MCF 10A (cell line): Measurements from ENCODE around the gene CHD5. TPM values are rescaled to one million over a fixed set of nuclear protein-coding genes. Genes with fewer than 3 reads are reported as not detected.

Experiments
- BruUV-seq: library from RNA; stranded (reverse); fragments of 400-500 nt; replicated peaks from 2 replicates; lab custom pipeline; 2021; lab: Mats Ljungman, UMichigan
- CTCF ChIA-PET: fragments of 300-600 bp; sonication (Branson Sonifier 250); formaldehyde crosslinking; extraction: SDS; loops from one replicate; lab custom pipeline; 2021; ENCODE audit warnings: antibody characterized with exemption, inconsistent platforms; lab: Yijun Ruan, JAX
- POLR2A ChIA-PET: fragments of 300-600, 350-650 bp; sonication (Branson Sonifier 250); formaldehyde crosslinking; extraction: SDS; loops from one replicate; lab custom pipeline; 2020; ENCODE audit warnings: antibody characterized with exemption, inconsistent platforms; lab: Yijun Ruan, JAX
- DNase-seq: peaks from one replicate; pipeline ENCODE4 v3.0.0-alpha.2; 2018; ENCODE audit not compliant: unreplicated experiment
- H3K27ac Mint-ChIP-seq: one replicate; pipeline ENCODE4 v1.8.0; 2022; ENCODE audit warnings: mild to moderate bottlenecking, low read depth, mixed read lengths; ENCODE audit not compliant: unreplicated experiment
- H3K27me3 Mint-ChIP-seq: one replicate; pipeline ENCODE4 v1.8.0; 2022; ENCODE audit warnings: mixed read lengths; ENCODE audit not compliant: insufficient read depth, unreplicated experiment
- H3K36me3 Mint-ChIP-seq: one replicate; pipeline ENCODE4 v1.8.0; 2022; ENCODE audit warnings: mild to moderate bottlenecking, moderate library complexity, mixed read lengths; ENCODE audit not compliant: insufficient read depth, unreplicated experiment
- H3K4me1 Mint-ChIP-seq: one replicate; pipeline ENCODE4 v1.8.0; 2022; ENCODE audit warnings: mixed read lengths; ENCODE audit not compliant: insufficient read depth, unreplicated experiment
- H3K4me3 Mint-ChIP-seq: one replicate; pipeline ENCODE4 v1.8.0; 2022; ENCODE audit warnings: mild to moderate bottlenecking, moderate library complexity, mixed read lengths; ENCODE audit not compliant: unreplicated experiment
- H3K9me3 Mint-ChIP-seq: one replicate; pipeline ENCODE4 v1.8.0; 2022; ENCODE audit warnings: mixed read lengths; ENCODE audit not compliant: unreplicated experiment
- intact Hi-C: fragments of 100-400 bp; cut with micrococcal nuclease; formaldehyde crosslinking; loops from 2 replicates; pipeline ENCODE4 v1.14.1; 2022
- total RNA-seq: library from RNA; stranded (reverse); gene quantifications from 2 replicates; pipeline ENCODE4 v1.2.3, GENCODE V29; 2022
- TF ChIP-seq, protein P1 (sequence below): fragments of 200-600 bp; IDR thresholded peaks from one replicate; pipeline ENCODE4 v1.8.0; 2022; ENCODE audit warnings: antibody characterized with exemption, mild to moderate bottlenecking; ENCODE audit not compliant: unreplicated experiment

Gene CHD5
- total RNA-seq, 1 experiment from 2014 or later = 0.07 TPM

DNA sequence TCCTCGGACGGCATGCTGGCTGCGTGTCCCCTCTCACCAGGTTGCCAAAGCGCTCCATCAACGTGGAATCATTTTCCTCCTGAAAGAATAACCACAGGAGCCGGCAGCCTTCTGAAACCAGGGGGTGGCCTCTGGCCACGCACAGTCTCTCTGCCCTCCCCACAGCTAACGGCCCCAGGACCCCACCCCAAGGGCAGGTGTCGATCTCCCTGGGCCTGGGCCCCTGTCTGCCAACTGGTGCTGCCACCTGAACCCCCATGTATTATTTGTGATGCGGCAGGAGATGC is 88.4 kb downstream of the CHD5 start:
- CTCF ChIA-PET = no interaction called here

DNA sequence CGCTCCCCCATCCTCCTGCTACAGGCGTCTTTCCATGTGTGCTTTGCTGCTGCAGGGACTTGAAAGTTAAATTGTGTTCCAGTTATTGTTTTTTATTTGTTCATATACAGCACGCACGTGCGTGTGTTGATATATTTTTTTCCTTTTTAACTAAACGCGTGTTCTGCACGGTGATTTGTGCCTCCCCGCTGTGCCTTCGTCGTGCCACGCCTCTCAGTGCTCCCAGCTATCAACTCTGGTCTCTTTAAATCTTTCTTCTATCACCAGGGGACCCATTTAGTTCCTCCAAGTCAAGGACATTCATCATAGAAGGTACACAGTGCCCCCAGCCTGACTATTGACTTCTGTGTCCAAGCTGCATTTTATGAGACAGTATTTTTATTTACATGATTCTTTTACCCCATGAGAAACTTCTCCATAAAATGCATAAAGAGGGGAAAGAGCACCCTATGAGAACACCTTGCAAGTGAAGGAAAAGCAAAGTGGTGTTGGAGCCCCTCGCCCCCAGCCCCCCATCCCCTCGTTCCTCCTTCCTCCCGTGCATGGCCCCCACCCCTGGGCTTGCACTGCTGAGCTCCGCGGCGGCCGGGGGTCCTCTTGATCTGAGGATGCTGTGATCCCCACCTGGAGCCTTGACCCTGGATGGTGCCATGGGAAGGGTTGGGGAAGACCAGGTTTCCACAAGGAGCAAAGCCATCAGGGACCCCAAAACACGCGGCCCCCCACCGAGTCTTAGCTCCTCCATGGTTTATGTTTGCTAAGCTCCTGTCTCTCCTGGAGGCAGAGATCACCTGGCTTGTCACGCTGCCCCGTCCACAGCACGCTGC is 88.9 kb downstream of the CHD5 start:
- no peaks in the 10 kb centered on the region for H3K4me1 Mint-ChIP-seq
- POLR2A ChIA-PET = interaction anchor here (1.2 kb wide), 1 partner anchor 10 kb away, joined by 4 read pairs; no protein-coding TSS in a partner anchor

More for the DNA sequence above, 88.4 kb downstream of the CHD5 start:
- POLR2A ChIA-PET = interaction anchor here (1.2 kb wide), 1 partner anchor 10 kb away, joined by 4 read pairs; no protein-coding TSS in a partner anchor
- BruUV-seq = no TSS peak
- TF ChIP-seq, protein P1, sequence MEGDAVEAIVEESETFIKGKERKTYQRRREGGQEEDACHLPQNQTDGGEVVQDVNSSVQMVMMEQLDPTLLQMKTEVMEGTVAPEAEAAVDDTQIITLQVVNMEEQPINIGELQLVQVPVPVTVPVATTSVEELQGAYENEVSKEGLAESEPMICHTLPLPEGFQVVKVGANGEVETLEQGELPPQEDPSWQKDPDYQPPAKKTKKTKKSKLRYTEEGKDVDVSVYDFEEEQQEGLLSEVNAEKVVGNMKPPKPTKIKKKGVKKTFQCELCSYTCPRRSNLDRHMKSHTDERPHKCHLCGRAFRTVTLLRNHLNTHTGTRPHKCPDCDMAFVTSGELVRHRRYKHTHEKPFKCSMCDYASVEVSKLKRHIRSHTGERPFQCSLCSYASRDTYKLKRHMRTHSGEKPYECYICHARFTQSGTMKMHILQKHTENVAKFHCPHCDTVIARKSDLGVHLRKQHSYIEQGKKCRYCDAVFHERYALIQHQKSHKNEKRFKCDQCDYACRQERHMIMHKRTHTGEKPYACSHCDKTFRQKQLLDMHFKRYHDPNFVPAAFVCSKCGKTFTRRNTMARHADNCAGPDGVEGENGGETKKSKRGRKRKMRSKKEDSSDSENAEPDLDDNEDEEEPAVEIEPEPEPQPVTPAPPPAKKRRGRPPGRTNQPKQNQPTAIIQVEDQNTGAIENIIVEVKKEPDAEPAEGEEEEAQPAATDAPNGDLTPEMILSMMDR = no peak
- no peak for DNase-seq
- H3K4me3 Mint-ChIP-seq = no peak overlapping the region
- no peaks in the 10 kb centered on the region for H3K4me1 Mint-ChIP-seq
- H3K27ac Mint-ChIP-seq = no peak overlapping the region
- H3K9me3 Mint-ChIP-seq = no peaks in the 10 kb centered on the region
- peaks cover 10% of the 10 kb centered on the region for H3K27me3 Mint-ChIP-seq
- peaks cover 6% of the 10 kb centered on the region for H3K36me3 Mint-ChIP-seq
- intact Hi-C loops = no loop called here

DNA sequence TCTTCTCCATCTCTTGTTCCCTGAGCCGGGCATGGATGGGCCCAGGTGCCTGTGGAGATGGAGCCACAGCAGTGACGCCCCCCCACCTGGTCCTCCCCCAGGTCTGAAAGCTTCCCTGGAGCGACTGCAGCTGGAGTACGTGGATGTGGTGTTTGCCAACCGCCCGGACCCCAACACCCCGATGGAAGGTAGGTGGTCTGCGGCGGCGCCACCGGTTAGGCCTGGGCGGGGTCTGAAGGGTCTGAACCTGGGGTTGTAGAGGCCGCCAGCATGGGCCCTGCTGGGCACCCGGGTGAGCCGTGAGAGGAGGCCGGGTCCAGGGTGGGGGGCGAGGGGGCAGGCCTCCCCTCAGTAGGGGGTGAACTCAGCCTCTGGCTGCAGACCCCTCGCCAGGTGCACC is 89.8 kb downstream of the CHD5 start:
- DNase-seq = no peak
- TF ChIP-seq, protein P1 = no peak
- intact Hi-C loops = no loop called here
- Mint-ChIP-seq H3K36me3 (peaks cover 6% of the 10 kb centered on the region), H3K4me3 (no peak overlapping the region), H3K9me3 (no peaks in the 10 kb centered on the region), H3K27ac (no peak overlapping the region), H3K27me3 (peaks cover 10% of the 10 kb centered on the region), H3K4me1 (no peaks in the 10 kb centered on the region)
- CTCF ChIA-PET = no interaction called here
- POLR2A ChIA-PET = no interaction called here
- no TSS peak for BruUV-seq

More for the DNA sequence above, 88.9 kb downstream of the CHD5 start:
- intact Hi-C loops = no loop called here
- TF ChIP-seq, protein P1 = no peak
- Mint-ChIP-seq H3K4me3 (no peak overlapping the region), H3K9me3 (no peaks in the 10 kb centered on the region), H3K27ac (no peak overlapping the region), H3K27me3 (peaks cover 10% of the 10 kb centered on the region), H3K36me3 (peaks cover 6% of the 10 kb centered on the region)
- no peak for DNase-seq
- BruUV-seq = no TSS peak
- CTCF ChIA-PET = no interaction called here

DNA sequence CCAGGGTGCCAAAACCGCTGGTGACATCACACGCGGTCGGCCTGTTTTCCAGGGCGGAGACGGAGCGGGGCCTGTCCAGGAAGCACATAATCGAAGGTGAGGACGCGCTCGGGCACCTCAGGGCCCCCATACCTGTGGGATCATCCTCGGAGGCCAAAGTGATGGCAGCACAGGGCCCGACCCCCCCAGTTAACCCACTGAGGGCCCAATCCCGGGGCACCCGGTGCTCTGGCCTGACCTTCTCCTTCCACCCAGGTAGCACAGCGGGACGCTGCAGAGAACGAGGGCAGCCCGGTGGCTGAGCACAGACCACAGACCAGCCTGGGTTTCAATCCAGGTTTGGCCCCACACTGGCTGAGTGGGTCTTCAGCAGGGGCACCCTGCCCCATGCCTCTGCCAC is 91.2 kb downstream of the CHD5 start:
- Mint-ChIP-seq H3K9me3 (no peaks in the 10 kb centered on the region), H3K36me3 (peaks cover 6% of the 10 kb centered on the region), H3K4me1 (no peaks in the 10 kb centered on the region), H3K27me3 (peaks cover 10% of the 10 kb centered on the region), H3K27ac (no peak overlapping the region), H3K4me3 (no peak overlapping the region)
- TF ChIP-seq, protein P1 = no peak
- POLR2A ChIA-PET = no interaction called here
- no TSS peak for BruUV-seq
- no peak for DNase-seq
- intact Hi-C loops = no loop called here
- CTCF ChIA-PET = no interaction called here
